Endothelial cell of umbilical vein (primary cell): Measurements from ENCODE around the gene NR1D1. TPM values are rescaled to one million over a fixed set of nuclear protein-coding genes. Genes with fewer than 3 reads are reported as not detected.

ENCODE experiments used
- BruUV-seq: library from RNA; stranded (reverse); fragments of 400-500 nt; replicated peaks from 2 replicates; lab custom pipeline; 2021; lab: Mats Ljungman, UMichigan
- CTCF ChIA-PET: fragments of 300-600, 350-600 bp; sonication (Branson Sonifier 250); formaldehyde crosslinking; loops from one replicate; lab custom pipeline; 2021; ENCODE audit warnings: antibody characterized with exemption, inconsistent platforms; lab: Charles Lee
- POLR2A ChIA-PET: fragments of 300-600, 350-600 bp; sonication (Branson Sonifier 250); formaldehyde crosslinking; loops from one replicate; lab custom pipeline; 2021; ENCODE audit warnings: antibody characterized with exemption, inconsistent platforms; lab: Charles Lee
- DNase-seq: peaks from one replicate; pipeline ENCODE4 v3.0.0-alpha.2; 2011; ENCODE audit warnings: low read depth, low spot score
- FAIRE-seq: peaks from 2 replicates; lab custom pipeline; 2011; peaks lifted over from hg19 to GRCh38; lab: Jason Lieb, UNC
- H2AFZ ChIP-seq: 2 replicates; pipeline ENCODE4 v1.6.0; 2012; ENCODE audit warnings: low read depth, low read length, control low read depth, inconsistent platforms
- H3K27ac ChIP-seq: 2 replicates; pipeline ENCODE4 v1.5.1; 2011; ENCODE audit warnings: low read depth, mild to moderate bottlenecking, control low read depth, low read length, moderate library complexity; ENCODE audit not compliant: insufficient read depth
- H3K27me3 ChIP-seq, 2 experiments: 2 replicates each; pipeline versions ENCODE4 v1.6.0 to v1.6.1; 2011; ENCODE audit warnings: low read length in 2 of 2, mixed read lengths in 1 of 2; ENCODE audit not compliant: control insufficient read depth in 2 of 2, insufficient read depth in 2 of 2
- H3K36me3 ChIP-seq, 2 experiments: 2 replicates in 1 of 2; 3 replicates in 1 of 2; pipeline ENCODE4 v1.5.1; 2011; ENCODE audit warnings: low read length in 2 of 2, mild to moderate bottlenecking in 1 of 2, moderate library complexity in 1 of 2; ENCODE audit not compliant: control insufficient read depth in 2 of 2, insufficient read depth in 2 of 2; ENCODE audit errors: extremely low read depth in 1 of 2
- H3K4me1 ChIP-seq: 3 replicates; pipeline ENCODE4 v1.5.1; 2011; ENCODE audit warnings: mild to moderate bottlenecking, low read length; ENCODE audit not compliant: control insufficient read depth, insufficient read depth; ENCODE audit errors: extremely low read depth
- H3K4me2 ChIP-seq: 2 replicates; pipeline ENCODE4 v1.6.1; 2011; ENCODE audit warnings: low read length, control low read depth, mixed read lengths; ENCODE audit not compliant: insufficient read depth
- H3K4me3 ChIP-seq, 3 experiments: fragments of 200-600 bp in 1 of 3; sonication (generic), shearing (Covaris generic) in 1 of 3; replicated peaks in 1 of 3; 2 replicates each; pipeline ENCODE4 v1.5.1; 2011 to 2016; ENCODE audit warnings: control low read depth in 3 of 3, low read length in 3 of 3, mild to moderate bottlenecking in 2 of 3, inconsistent platforms in 1 of 3, low read depth in 1 of 3, moderate library complexity in 1 of 3; ENCODE audit not compliant: insufficient read depth in 1 of 3
- H3K79me2 ChIP-seq: 2 replicates; pipeline ENCODE4 v1.6.0; 2012; ENCODE audit warnings: low read length, inconsistent platforms; ENCODE audit not compliant: control insufficient read depth, insufficient read depth
- H3K9ac ChIP-seq: replicated peaks from 2 replicates; pipeline ENCODE3; 2011; ENCODE audit warnings: low read length, control low read depth; ENCODE audit not compliant: insufficient read depth; ENCODE audit errors: extremely low read depth
- H3K9me1 ChIP-seq: replicated peaks from 3 replicates; pipeline ENCODE4 v1.6.0; 2011; ENCODE audit warnings: mild to moderate bottlenecking, low read length; ENCODE audit not compliant: control insufficient read depth, insufficient read depth; ENCODE audit errors: extremely low read depth
- H3K9me3 ChIP-seq: replicated peaks from 2 replicates; pipeline ENCODE4 v1.5.1; 2012; ENCODE audit warnings: low read length, inconsistent platforms; ENCODE audit not compliant: control insufficient read depth, insufficient read depth
- H4K20me1 ChIP-seq: replicated peaks from 2 replicates; pipeline ENCODE3; 2011; ENCODE audit warnings: mild to moderate bottlenecking, low read length; ENCODE audit not compliant: control insufficient read depth, insufficient read depth; ENCODE audit errors: extremely low read depth
- EZH2 ChIP-seq: IDR thresholded peaks from 2 replicates; pipeline ENCODE4 v1.6.1; 2012; ENCODE audit warnings: borderline replicate concordance, low read depth, mild to moderate bottlenecking, moderate library complexity, low read length, inconsistent platforms; ENCODE audit not compliant: severe bottlenecking
- FOS ChIP-seq: IDR thresholded peaks from 2 replicates; pipeline ENCODE4 v1.6.1; 2011; ENCODE audit warnings: mild to moderate bottlenecking, low read length, moderate library complexity, borderline replicate concordance; ENCODE audit not compliant: insufficient read depth
- GATA2 ChIP-seq: IDR thresholded peaks from 2 replicates; pipeline ENCODE4 v1.7.0; 2011; ENCODE audit warnings: low read depth, mild to moderate bottlenecking, moderate library complexity, mixed read lengths, low read length; ENCODE audit not compliant: insufficient read length, insufficient read depth
- JUN ChIP-seq: IDR thresholded peaks from 2 replicates; pipeline ENCODE4 v1.6.1; 2011; ENCODE audit warnings: borderline replicate concordance, low read depth; ENCODE audit not compliant: insufficient read length, insufficient read depth
- MAX ChIP-seq: IDR thresholded peaks from 2 replicates; pipeline ENCODE4 v1.6.1; 2011; ENCODE audit not compliant: insufficient read depth, insufficient read length
- MYC ChIP-seq: IDR thresholded peaks from one replicate; pipeline ENCODE4 v1.6.1; 2011; ENCODE audit warnings: mild to moderate bottlenecking, low read depth, low read length
- POLR2A ChIP-seq: IDR thresholded peaks from 2 replicates; pipeline ENCODE4 v1.6.1; 2012; ENCODE audit warnings: low read depth, mild to moderate bottlenecking, control low read depth, low read length
- POLR2AphosphoS5 ChIP-seq: IDR thresholded peaks from 2 replicates; pipeline ENCODE4 v1.6.1; 2012; ENCODE audit warnings: low read depth, mild to moderate bottlenecking, control low read depth, low read length, moderate library complexity; ENCODE audit not compliant: insufficient read depth
- dilution Hi-C: fragments of 300-500 bp; cut with MboI; formaldehyde crosslinking; loops from one replicate; pipeline ENCODE4 v1.15.0; 2019; ENCODE audit warnings: low sequenced_read_pairs; ENCODE audit not compliant: extremely low pct_ligation_motif_present
- intact Hi-C: fragments of 100-400 bp; cut with micrococcal nuclease; formaldehyde crosslinking; loops from one replicate; pipeline ENCODE4 v1.10.0; 2022
- polyA plus RNA-seq, 4 experiments: library from polyadenylated mRNA; depleted of rRNA in 3 of 4; stranded (reverse) in 3 of 4; unstranded in 1 of 4; fragments of >200 nt; gene quantifications; 2 replicates each; pipeline versions ENCODE4 v1.2.1 to v1.2.3, GENCODE V29; 2011 to 2012; ENCODE audit warnings: missing spikeins in 1 of 4
- total RNA-seq: library from RNA; stranded (reverse); gene quantifications from 2 replicates; pipeline ENCODE4 v1.2.3, GENCODE V29; 2021
- TF ChIP-seq, protein P1 (sequence below), 2 donors: IDR thresholded peaks; 1 replicate in 1 of 2; 2 replicates in 1 of 2; pipeline ENCODE4 v1.5.1; 2011; ENCODE audit warnings: low read length in 2 of 2, mild to moderate bottlenecking in 2 of 2, moderate library complexity in 2 of 2, control low read depth in 1 of 2, inconsistent platforms in 1 of 2, low read depth in 1 of 2; ENCODE audit not compliant: insufficient read depth in 1 of 2; ENCODE audit errors: extremely low read depth in 1 of 2

The NR1D1 gene
- total and polyA plus RNA-seq, 2 donors (not counting 3 experiments of a cell fraction or from before 2014, with no cell fraction given), result 2.5 to 5.2 TPM

DNA sequence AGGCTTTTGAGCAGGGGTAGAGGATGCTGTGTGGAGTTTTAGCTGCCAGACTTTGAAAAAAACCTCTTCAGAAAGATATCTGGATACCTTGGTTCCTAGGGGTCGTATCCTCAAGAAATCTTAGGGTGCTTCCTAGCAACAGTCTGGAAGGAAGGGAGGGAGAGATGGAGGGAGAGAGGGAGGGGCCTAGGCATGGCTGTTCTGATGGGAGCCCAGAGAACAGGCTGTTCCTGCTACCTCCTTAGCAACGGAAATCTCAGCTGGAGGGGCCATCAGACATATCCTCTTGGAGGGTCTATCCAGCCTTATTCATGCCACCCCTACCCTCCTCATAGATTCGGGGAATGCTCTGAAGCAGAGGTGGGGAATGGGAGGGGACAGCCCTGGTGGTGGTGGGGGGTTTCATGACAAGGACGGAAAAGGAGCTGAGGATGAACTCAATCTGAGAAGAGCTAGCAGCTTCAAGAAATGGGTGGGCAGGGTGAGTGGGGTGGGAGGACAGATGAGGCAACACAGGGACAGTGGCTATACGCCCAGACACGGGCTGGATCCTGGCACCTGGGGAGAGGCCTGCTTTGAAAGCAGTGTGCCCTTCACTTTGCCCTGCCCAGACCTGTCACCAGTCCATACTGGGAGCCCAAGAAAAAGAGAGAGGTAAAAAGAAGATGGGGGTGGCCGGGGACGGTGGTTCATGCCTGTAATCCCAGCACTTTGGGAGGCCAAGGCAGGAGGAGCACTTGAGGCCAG is 40.5 kb downstream of the NR1D1 start:
- intact Hi-C loops (no loop called here), dilution Hi-C loops (no loop called here)
- Histone ChIP-seq H3K4me2 (no peak overlapping the region), H3K4me1 (peaks cover 11% of the 10 kb centered on the region), H3K9me1 (no peaks in the 10 kb centered on the region), H3K4me3 (no peak overlapping the region), H2AFZ (no peak overlapping the region), H4K20me1 (no peaks in the 10 kb centered on the region), H3K27ac (no peak overlapping the region), H3K79me2 (no peaks in the 10 kb centered on the region), H3K36me3 (no peaks in the 10 kb centered on the region), H3K9me3 (no peaks in the 10 kb centered on the region), H3K9ac (no peak overlapping the region), H3K27me3 (peaks cover 0 to 3% of the 10 kb centered on the region in 2 experiments)
- FAIRE-seq, result no peak
- ChIA-PET CTCF (interaction anchor here (1.0 to 3.1 kb wide), 8 partner anchors 10 to 54 kb away, joined by 3 to 23 read pairs (median 6); no protein-coding TSS in a partner anchor), POLR2A (no interaction called here)
- no peak for DNase-seq
- BruUV-seq, result no TSS peak
- no peak for TF ChIP-seq MYC
- TF ChIP-seq JUN, result no peak
- TF ChIP-seq, protein P1, sequence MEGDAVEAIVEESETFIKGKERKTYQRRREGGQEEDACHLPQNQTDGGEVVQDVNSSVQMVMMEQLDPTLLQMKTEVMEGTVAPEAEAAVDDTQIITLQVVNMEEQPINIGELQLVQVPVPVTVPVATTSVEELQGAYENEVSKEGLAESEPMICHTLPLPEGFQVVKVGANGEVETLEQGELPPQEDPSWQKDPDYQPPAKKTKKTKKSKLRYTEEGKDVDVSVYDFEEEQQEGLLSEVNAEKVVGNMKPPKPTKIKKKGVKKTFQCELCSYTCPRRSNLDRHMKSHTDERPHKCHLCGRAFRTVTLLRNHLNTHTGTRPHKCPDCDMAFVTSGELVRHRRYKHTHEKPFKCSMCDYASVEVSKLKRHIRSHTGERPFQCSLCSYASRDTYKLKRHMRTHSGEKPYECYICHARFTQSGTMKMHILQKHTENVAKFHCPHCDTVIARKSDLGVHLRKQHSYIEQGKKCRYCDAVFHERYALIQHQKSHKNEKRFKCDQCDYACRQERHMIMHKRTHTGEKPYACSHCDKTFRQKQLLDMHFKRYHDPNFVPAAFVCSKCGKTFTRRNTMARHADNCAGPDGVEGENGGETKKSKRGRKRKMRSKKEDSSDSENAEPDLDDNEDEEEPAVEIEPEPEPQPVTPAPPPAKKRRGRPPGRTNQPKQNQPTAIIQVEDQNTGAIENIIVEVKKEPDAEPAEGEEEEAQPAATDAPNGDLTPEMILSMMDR (IDR thresholded peaks at IDR 0.05; ENCODE audit: extremely low read depth in 1 of 2, insufficient read depth in 1 of 2, low read depth in 1 of 2, low read length in 2 of 2), result no peak
- no peak for TF ChIP-seq GATA2
- no peak for TF ChIP-seq POLR2A
- no peak for TF ChIP-seq MAX
- TF ChIP-seq FOS, result no peak
- TF ChIP-seq POLR2AphosphoS5, result no peak
- TF ChIP-seq EZH2, result no peak
